Keratinocyte (primary cell): ENCODE data around the gene SEMA4A.

Experiments used
- EZH2 ChIP-seq: IDR thresholded peaks from one replicate; pipeline ENCODE4 v1.6.1; 2012; ENCODE audit warnings: inconsistent platforms, mild to moderate bottlenecking, low read length, moderate library complexity
- TF ChIP-seq, protein P1 (sequence below), 3 experiments: IDR thresholded peaks in 1 of 3; conservative IDR thresholded peaks in 1 of 3; optimal IDR thresholded peaks in 1 of 3; 2 replicates in 2 of 3; 3 replicates in 1 of 3; pipeline versions ENCODE3 to v1.5.1; 2011; ENCODE audit warnings: low read length in 3 of 3, mild to moderate bottlenecking in 3 of 3, moderate library complexity in 2 of 3, control low read depth in 1 of 3, inconsistent platforms in 1 of 3; ENCODE audit not compliant: insufficient read depth in 2 of 3; ENCODE audit errors: extremely low read depth in 1 of 3

GRCh38 chr1:156220226-156220625 lies 66.8 kb downstream of the SEMA4A start:
- TF ChIP-seq, protein P1, sequence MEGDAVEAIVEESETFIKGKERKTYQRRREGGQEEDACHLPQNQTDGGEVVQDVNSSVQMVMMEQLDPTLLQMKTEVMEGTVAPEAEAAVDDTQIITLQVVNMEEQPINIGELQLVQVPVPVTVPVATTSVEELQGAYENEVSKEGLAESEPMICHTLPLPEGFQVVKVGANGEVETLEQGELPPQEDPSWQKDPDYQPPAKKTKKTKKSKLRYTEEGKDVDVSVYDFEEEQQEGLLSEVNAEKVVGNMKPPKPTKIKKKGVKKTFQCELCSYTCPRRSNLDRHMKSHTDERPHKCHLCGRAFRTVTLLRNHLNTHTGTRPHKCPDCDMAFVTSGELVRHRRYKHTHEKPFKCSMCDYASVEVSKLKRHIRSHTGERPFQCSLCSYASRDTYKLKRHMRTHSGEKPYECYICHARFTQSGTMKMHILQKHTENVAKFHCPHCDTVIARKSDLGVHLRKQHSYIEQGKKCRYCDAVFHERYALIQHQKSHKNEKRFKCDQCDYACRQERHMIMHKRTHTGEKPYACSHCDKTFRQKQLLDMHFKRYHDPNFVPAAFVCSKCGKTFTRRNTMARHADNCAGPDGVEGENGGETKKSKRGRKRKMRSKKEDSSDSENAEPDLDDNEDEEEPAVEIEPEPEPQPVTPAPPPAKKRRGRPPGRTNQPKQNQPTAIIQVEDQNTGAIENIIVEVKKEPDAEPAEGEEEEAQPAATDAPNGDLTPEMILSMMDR (optimal IDR thresholded peaks at IDR 0.05 in 1 of 3, IDR thresholded peaks at IDR 0.05 in 1 of 3, conservative IDR thresholded peaks at IDR 0.05 in 1 of 3; ENCODE audit: extremely low read depth in 1 of 3, insufficient read depth in 2 of 3, low read length in 3 of 3) = no peak
- TF ChIP-seq EZH2 = no peak
